Astrocyte of the cerebellum (primary cell): ENCODE measurements around the gene ROR1.

Source experiments
- DNase-seq: peaks from one replicate; pipeline ENCODE4 v3.0.0-alpha.2; 2011; ENCODE audit warnings: low read depth
- H3K4me3 ChIP-seq: 2 replicates; pipeline ENCODE4 v1.5.1; 2011; ENCODE audit warnings: mild to moderate bottlenecking, low read depth, low read length, moderate library complexity
- in situ Hi-C: cut with HindIII; loops from 2 replicates; pipeline ENCODE4 v1.10.0; 2017; ENCODE audit warnings: low sequenced_read_pairs
- TF ChIP-seq, protein P1 (sequence below): IDR thresholded peaks from 2 replicates; pipeline ENCODE4 v1.5.1; 2012; ENCODE audit warnings: low read length, low read depth, moderate library complexity, mild to moderate bottlenecking; ENCODE audit errors: missing control alignments

ROR1 gene

GRCh38 chr1:63940440-63940839 is 166.6 kb downstream of the ROR1 start:
- no peak overlapping the region for H3K4me3 ChIP-seq
- TF ChIP-seq, protein P1, sequence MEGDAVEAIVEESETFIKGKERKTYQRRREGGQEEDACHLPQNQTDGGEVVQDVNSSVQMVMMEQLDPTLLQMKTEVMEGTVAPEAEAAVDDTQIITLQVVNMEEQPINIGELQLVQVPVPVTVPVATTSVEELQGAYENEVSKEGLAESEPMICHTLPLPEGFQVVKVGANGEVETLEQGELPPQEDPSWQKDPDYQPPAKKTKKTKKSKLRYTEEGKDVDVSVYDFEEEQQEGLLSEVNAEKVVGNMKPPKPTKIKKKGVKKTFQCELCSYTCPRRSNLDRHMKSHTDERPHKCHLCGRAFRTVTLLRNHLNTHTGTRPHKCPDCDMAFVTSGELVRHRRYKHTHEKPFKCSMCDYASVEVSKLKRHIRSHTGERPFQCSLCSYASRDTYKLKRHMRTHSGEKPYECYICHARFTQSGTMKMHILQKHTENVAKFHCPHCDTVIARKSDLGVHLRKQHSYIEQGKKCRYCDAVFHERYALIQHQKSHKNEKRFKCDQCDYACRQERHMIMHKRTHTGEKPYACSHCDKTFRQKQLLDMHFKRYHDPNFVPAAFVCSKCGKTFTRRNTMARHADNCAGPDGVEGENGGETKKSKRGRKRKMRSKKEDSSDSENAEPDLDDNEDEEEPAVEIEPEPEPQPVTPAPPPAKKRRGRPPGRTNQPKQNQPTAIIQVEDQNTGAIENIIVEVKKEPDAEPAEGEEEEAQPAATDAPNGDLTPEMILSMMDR, result no peak
- DNase-seq, result no peak
- in situ Hi-C loops, result no loop called here

- TF ChIP-seq, protein P1, result no peak
- in situ Hi-C loops, result no loop called here
- H3K4me3 ChIP-seq, result no peak overlapping the region
- no peak for DNase-seq
Observed at GRCh38 chr1:63943393-63943792, 169.6 kb downstream of the ROR1 start.

GRCh38 chr1:63945943-63946342 is 172.1 kb downstream of the ROR1 start:
- TF ChIP-seq, protein P1, result no peak
- in situ Hi-C loops, result no loop called here
- DNase-seq, result no peak
- no peak overlapping the region for H3K4me3 ChIP-seq

- in situ Hi-C loops, result no loop called here
- no peak for DNase-seq
- TF ChIP-seq, protein P1, result no peak
- H3K4me3 ChIP-seq, result no peak overlapping the region
Observed at GRCh38 chr1:63946866-63947491, 173.2 kb downstream of the ROR1 start.

DNA sequence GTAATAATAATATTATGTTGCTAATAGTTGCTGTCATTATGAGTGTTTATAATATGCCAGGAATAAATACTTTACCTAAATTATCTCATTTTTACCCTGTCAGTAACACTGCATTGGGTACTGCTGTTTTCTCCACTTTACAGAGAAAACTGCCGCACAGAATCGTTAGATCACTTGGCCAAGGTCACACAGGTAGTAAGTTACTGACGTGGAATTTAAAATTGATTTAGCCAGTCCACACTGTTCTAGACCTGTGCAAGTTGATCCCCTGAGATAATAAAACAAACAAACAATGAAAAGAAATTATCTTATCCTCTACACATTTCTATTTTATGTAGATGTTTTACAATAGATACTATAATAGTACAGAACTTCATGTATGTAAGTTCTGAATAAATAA is 174.1 kb downstream of the ROR1 start:
- TF ChIP-seq, protein P1, result no peak
- H3K4me3 ChIP-seq, result no peak overlapping the region
- in situ Hi-C loops, result no loop called here
- no peak for DNase-seq

DNA sequence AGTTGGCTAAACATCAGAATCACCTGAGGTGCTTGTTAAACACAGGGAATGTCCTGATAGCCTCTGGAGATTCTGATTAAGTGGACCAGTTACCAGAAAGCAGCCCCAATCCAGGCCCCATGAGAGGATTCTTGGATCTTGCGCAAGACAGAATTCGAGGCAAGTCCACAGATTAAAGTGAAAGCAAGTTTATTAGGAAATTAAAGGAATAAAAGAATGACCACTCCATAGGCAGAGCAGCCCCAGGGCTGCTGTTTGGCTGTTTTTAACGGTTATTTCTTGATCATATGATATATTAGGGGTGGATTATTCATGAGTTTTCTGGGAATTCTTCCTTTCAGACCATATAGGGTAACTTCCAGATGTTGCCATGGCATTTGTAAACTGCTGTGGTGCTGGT is 176.2 kb downstream of the ROR1 start:
- H3K4me3 ChIP-seq, result no peak overlapping the region
- TF ChIP-seq, protein P1, result no peak
- no peak for DNase-seq
- in situ Hi-C loops, result no loop called here
